MM.1S (cell line): Measurements from ENCODE around the gene CSF1R.

ENCODE experiments used
- EZH2 ChIP-seq: fragments of 300-600 bp; sonication (generic); optimal IDR thresholded peaks from 2 replicates; pipeline ENCODE3; 2017; ENCODE audit warnings: low read depth, mild to moderate bottlenecking, antibody characterized with exemption, low read length, mixed read lengths
- EZH2phosphoT487 ChIP-seq: fragments of 300-600 bp; sonication (generic); IDR thresholded peaks from 2 replicates; pipeline ENCODE4 v1.6.1; 2018; ENCODE audit warnings: antibody characterized with exemption, low read length
- TF ChIP-seq, protein P1 (sequence below): fragments of 300-600 bp; sonication (generic); IDR thresholded peaks from 2 replicates; pipeline ENCODE4 v1.5.1; 2016; ENCODE audit warnings: antibody characterized with exemption, low read length, mixed read lengths

DNA sequence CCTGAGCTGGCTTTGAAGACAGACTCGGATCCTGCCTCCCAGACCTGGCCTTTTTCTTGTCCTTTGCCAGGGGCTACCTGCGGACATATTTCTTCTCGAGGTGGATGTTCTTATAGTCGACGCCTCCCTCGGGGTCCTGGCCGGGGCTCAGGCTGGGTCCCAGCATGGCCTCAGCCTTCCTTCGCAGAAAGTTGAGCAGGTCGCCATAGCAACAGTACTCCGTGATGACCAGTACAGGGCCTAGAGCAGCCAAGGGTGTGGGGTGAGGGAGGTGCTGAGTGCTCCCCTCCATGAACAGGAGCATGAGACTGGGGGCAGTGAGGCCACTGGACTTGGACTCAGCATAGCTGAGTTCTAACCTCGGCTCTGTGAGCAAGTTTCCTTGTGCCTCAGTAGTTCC lies 26.7 kb downstream of the CSF1R start:
- TF ChIP-seq, protein P1, sequence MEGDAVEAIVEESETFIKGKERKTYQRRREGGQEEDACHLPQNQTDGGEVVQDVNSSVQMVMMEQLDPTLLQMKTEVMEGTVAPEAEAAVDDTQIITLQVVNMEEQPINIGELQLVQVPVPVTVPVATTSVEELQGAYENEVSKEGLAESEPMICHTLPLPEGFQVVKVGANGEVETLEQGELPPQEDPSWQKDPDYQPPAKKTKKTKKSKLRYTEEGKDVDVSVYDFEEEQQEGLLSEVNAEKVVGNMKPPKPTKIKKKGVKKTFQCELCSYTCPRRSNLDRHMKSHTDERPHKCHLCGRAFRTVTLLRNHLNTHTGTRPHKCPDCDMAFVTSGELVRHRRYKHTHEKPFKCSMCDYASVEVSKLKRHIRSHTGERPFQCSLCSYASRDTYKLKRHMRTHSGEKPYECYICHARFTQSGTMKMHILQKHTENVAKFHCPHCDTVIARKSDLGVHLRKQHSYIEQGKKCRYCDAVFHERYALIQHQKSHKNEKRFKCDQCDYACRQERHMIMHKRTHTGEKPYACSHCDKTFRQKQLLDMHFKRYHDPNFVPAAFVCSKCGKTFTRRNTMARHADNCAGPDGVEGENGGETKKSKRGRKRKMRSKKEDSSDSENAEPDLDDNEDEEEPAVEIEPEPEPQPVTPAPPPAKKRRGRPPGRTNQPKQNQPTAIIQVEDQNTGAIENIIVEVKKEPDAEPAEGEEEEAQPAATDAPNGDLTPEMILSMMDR: no peak
- no peak for TF ChIP-seq EZH2
- no peak for TF ChIP-seq EZH2phosphoT487
